ENCODE results near the gene CAPN2.

Gene CAPN2

GRCh38 chr1:223721658-223722607, 9.6 kb downstream of the CAPN2 start:
- no peak overlapping the region for H3K27ac ChIP-seq (ENCODE audit: low read depth, low read length)
- no peaks in the 10 kb centered on the region for H3K9me3 ChIP-seq (ENCODE audit: control insufficient read depth, insufficient read depth, low read depth, low read length)
- H3K9ac ChIP-seq (ENCODE audit: low read length): no peak overlapping the region
- H3K36me3 ChIP-seq (ENCODE audit: control insufficient read depth, insufficient read depth, low read length): peaks cover 31% of the 10 kb centered on the region
- H3K4me3 ChIP-seq (ENCODE audit: low read depth, low read length): no peak overlapping the region
- peaks cover 44% of the 10 kb centered on the region for H3K4me1 ChIP-seq (ENCODE audit: control insufficient read depth, insufficient read depth, low read length)
- H3K27me3 ChIP-seq (ENCODE audit: control insufficient read depth, insufficient read depth, low read length): peaks cover 61% of the 10 kb centered on the region

- no peaks in the 10 kb centered on the region for H3K9me3 ChIP-seq (ENCODE audit: control insufficient read depth, insufficient read depth, low read depth, low read length)
- H3K4me1 ChIP-seq (ENCODE audit: control insufficient read depth, insufficient read depth, low read length): peaks cover 41% of the 10 kb centered on the region
- peaks cover 30% of the 10 kb centered on the region for H3K36me3 ChIP-seq (ENCODE audit: control insufficient read depth, insufficient read depth, low read length)
- no peak overlapping the region for H3K9ac ChIP-seq (ENCODE audit: low read length)
- no peak overlapping the region for H3K27ac ChIP-seq (ENCODE audit: low read depth, low read length)
- H3K4me3 ChIP-seq (ENCODE audit: low read depth, low read length): no peak overlapping the region
- peaks cover 61% of the 10 kb centered on the region for H3K27me3 ChIP-seq (ENCODE audit: control insufficient read depth, insufficient read depth, low read length)
These were observed 11.1 kb downstream of the CAPN2 start for GRCh38 chr1:223723351-223723904.

- Histone ChIP-seq H3K4me1 (ENCODE audit: control insufficient read depth, insufficient read depth, low read length) (peaks cover 32% of the 10 kb centered on the region), H3K27ac (ENCODE audit: low read depth, low read length) (no peak overlapping the region), H3K36me3 (ENCODE audit: control insufficient read depth, insufficient read depth, low read length) (peaks cover 31% of the 10 kb centered on the region)
These were observed 12.0 kb downstream of the CAPN2 start for GRCh38 chr1:223724376-223724775.

GRCh38 chr1:223725578-223725977, 13.2 kb downstream of the CAPN2 start:
- peaks cover 40% of the 10 kb centered on the region for H3K4me1 ChIP-seq (ENCODE audit: control insufficient read depth, insufficient read depth, low read length)
- no peak overlapping the region for H3K4me3 ChIP-seq (ENCODE audit: low read depth, low read length)
- H3K36me3 ChIP-seq (ENCODE audit: control insufficient read depth, insufficient read depth, low read length): peaks cover 28% of the 10 kb centered on the region
- H3K27me3 ChIP-seq (ENCODE audit: control insufficient read depth, insufficient read depth, low read length): peaks cover 59% of the 10 kb centered on the region
- no peaks in the 10 kb centered on the region for H3K9me3 ChIP-seq (ENCODE audit: control insufficient read depth, insufficient read depth, low read depth, low read length)
- no peak overlapping the region; the same call in 1 of the 2 replicates for H3K27ac ChIP-seq (ENCODE audit: low read depth, low read length)
- no peak overlapping the region for H3K9ac ChIP-seq (ENCODE audit: low read length)

More at GRCh38 chr1:223724376-223724775, 12.0 kb downstream of the CAPN2 start:
- Histone ChIP-seq H3K9ac (ENCODE audit: low read length) (no peak overlapping the region), H3K27me3 (ENCODE audit: control insufficient read depth, insufficient read depth, low read length) (peaks cover 66% of the 10 kb centered on the region), H3K9me3 (ENCODE audit: control insufficient read depth, insufficient read depth, low read depth, low read length) (no peaks in the 10 kb centered on the region), H3K4me3 (ENCODE audit: low read depth, low read length) (no peak overlapping the region)

GRCh38 chr1:223726380-223727001, 14.2 kb downstream of the CAPN2 start:
- peak overlapping the region; percentile 25; the same call in 1 of the 2 replicates for H3K27ac ChIP-seq (ENCODE audit: low read depth, low read length)
- peaks cover 18% of the 10 kb centered on the region; the same call in 1 of the 2 replicates for H3K36me3 ChIP-seq (ENCODE audit: control insufficient read depth, insufficient read depth, low read length)
- peaks cover 59% of the 10 kb centered on the region for H3K27me3 ChIP-seq (ENCODE audit: control insufficient read depth, insufficient read depth, low read length)
- peak overlapping the region; percentile 37; the same call in 1 of the 2 replicates for H3K4me3 ChIP-seq (ENCODE audit: low read depth, low read length)
- no peaks in the 10 kb centered on the region for H3K9me3 ChIP-seq (ENCODE audit: control insufficient read depth, insufficient read depth, low read depth, low read length)
- peaks cover 49% of the 10 kb centered on the region for H3K4me1 ChIP-seq (ENCODE audit: control insufficient read depth, insufficient read depth, low read length)
- peak overlapping the region; percentile 58 for H3K9ac ChIP-seq (ENCODE audit: low read length)

GRCh38 chr1:223727541-223727940, 15.2 kb downstream of the CAPN2 start:
- H3K9ac ChIP-seq (ENCODE audit: low read length): peak overlapping the region; percentile 13
- no peak overlapping the region for H3K27ac ChIP-seq (ENCODE audit: low read depth, low read length)
- H3K27me3 ChIP-seq (ENCODE audit: control insufficient read depth, insufficient read depth, low read length): peaks cover 64% of the 10 kb centered on the region
- H3K4me3 ChIP-seq (ENCODE audit: low read depth, low read length): no peak overlapping the region
- H3K4me1 ChIP-seq (ENCODE audit: control insufficient read depth, insufficient read depth, low read length): peaks cover 59% of the 10 kb centered on the region
- no peaks in the 10 kb centered on the region for H3K9me3 ChIP-seq (ENCODE audit: control insufficient read depth, insufficient read depth, low read depth, low read length)
- peaks cover 14% of the 10 kb centered on the region; the same call in 1 of the 2 replicates for H3K36me3 ChIP-seq (ENCODE audit: control insufficient read depth, insufficient read depth, low read length)

- peaks cover 80% of the 10 kb centered on the region for H3K4me1 ChIP-seq (ENCODE audit: control insufficient read depth, insufficient read depth, low read length)
- H3K27ac ChIP-seq (ENCODE audit: low read depth, low read length): no peak overlapping the region
- peaks cover 62% of the 10 kb centered on the region for H3K27me3 ChIP-seq (ENCODE audit: control insufficient read depth, insufficient read depth, low read length)
- peaks cover 8% of the 10 kb centered on the region; the same call in 1 of the 2 replicates for H3K36me3 ChIP-seq (ENCODE audit: control insufficient read depth, insufficient read depth, low read length)
- no peak overlapping the region for H3K9ac ChIP-seq (ENCODE audit: low read length)
- H3K9me3 ChIP-seq (ENCODE audit: control insufficient read depth, insufficient read depth, low read depth, low read length): no peaks in the 10 kb centered on the region
- H3K4me3 ChIP-seq (ENCODE audit: low read depth, low read length): no peak overlapping the region
These were observed 17.6 kb downstream of the CAPN2 start for GRCh38 chr1:223729906-223730305.

GRCh38 chr1:223730479-223731132, 18.3 kb downstream of the CAPN2 start:
- no peak overlapping the region for H3K4me3 ChIP-seq (ENCODE audit: low read depth, low read length)
- peaks cover 57% of the 10 kb centered on the region for H3K27me3 ChIP-seq (ENCODE audit: control insufficient read depth, insufficient read depth, low read length)
- H3K36me3 ChIP-seq (ENCODE audit: control insufficient read depth, insufficient read depth, low read length): peaks cover 8% of the 10 kb centered on the region; the same call in 1 of the 2 replicates
- H3K27ac ChIP-seq (ENCODE audit: low read depth, low read length): no peak overlapping the region
- peaks cover 80% of the 10 kb centered on the region for H3K4me1 ChIP-seq (ENCODE audit: control insufficient read depth, insufficient read depth, low read length)
- H3K9me3 ChIP-seq (ENCODE audit: control insufficient read depth, insufficient read depth, low read depth, low read length): no peaks in the 10 kb centered on the region
- no peak overlapping the region for H3K9ac ChIP-seq (ENCODE audit: low read length)

GRCh38 chr1:223731133-223731770, 18.9 kb downstream of the CAPN2 start:
- H3K4me3 ChIP-seq (ENCODE audit: low read depth, low read length): no peak overlapping the region
- H3K27me3 ChIP-seq (ENCODE audit: control insufficient read depth, insufficient read depth, low read length): peaks cover 56% of the 10 kb centered on the region
- no peak overlapping the region for H3K9ac ChIP-seq (ENCODE audit: low read length)
- H3K27ac ChIP-seq (ENCODE audit: low read depth, low read length): no peak overlapping the region
- H3K4me1 ChIP-seq (ENCODE audit: control insufficient read depth, insufficient read depth, low read length): peaks cover 74% of the 10 kb centered on the region
- H3K36me3 ChIP-seq (ENCODE audit: control insufficient read depth, insufficient read depth, low read length): peaks cover 8% of the 10 kb centered on the region; the same call in 1 of the 2 replicates
- no peaks in the 10 kb centered on the region for H3K9me3 ChIP-seq (ENCODE audit: control insufficient read depth, insufficient read depth, low read depth, low read length)

All from HUES6 (cell line).